Hepatocyte (in vitro differentiated cells): Measurements from ENCODE around the gene RNF121. TPM values are rescaled to one million over a fixed set of nuclear protein-coding genes. Genes with fewer than 3 reads are reported as not detected.

Experiments used
- DNase-seq: peaks from one replicate; pipeline ENCODE4 v3.0.0-alpha.2; 2016; ENCODE audit warnings: low spot score
- H2AFZ ChIP-seq: fragments of 200-600 bp; sonication (generic); 2 replicates; pipeline ENCODE4 v1.6.0; 2016; ENCODE audit warnings: antibody characterized with exemption, mild to moderate bottlenecking
- H3K27ac ChIP-seq: fragments of 200-600 bp; sonication (generic); 2 replicates; pipeline ENCODE4 v1.5.1; 2016; ENCODE audit warnings: mild to moderate bottlenecking
- H3K27me3 ChIP-seq: fragments of 200-600 bp; sonication (generic); 2 replicates; pipeline ENCODE4 v1.6.1; 2016
- H3K36me3 ChIP-seq: fragments of 200-600 bp; sonication (generic); replicated peaks from 2 replicates; pipeline ENCODE4 v1.5.1; 2016; ENCODE audit warnings: low read depth; ENCODE audit not compliant: insufficient read depth
- H3K4me1 ChIP-seq: fragments of 200-600 bp; sonication (generic); 2 replicates; pipeline ENCODE4 v1.5.1; 2016; ENCODE audit warnings: mild to moderate bottlenecking, moderate library complexity; ENCODE audit not compliant: insufficient read depth
- H3K4me2 ChIP-seq: fragments of 200-600 bp; sonication (generic); 2 replicates; pipeline ENCODE4 v1.6.0; 2016
- H3K4me3 ChIP-seq: fragments of 200-600 bp; sonication (generic); 2 replicates; pipeline ENCODE4 v1.5.1; 2016; ENCODE audit warnings: mild to moderate bottlenecking
- H3K79me2 ChIP-seq: fragments of 200-600 bp; sonication (generic); 2 replicates; pipeline ENCODE4 v1.6.0; 2017; ENCODE audit warnings: mild to moderate bottlenecking
- H3K9me2 ChIP-seq: fragments of 200-600 bp; sonication (generic); replicated peaks from 2 replicates; pipeline ENCODE4 v1.6.0; 2017; ENCODE audit warnings: mild to moderate bottlenecking; ENCODE audit not compliant: insufficient read depth
- H3K9me3 ChIP-seq: fragments of 200-600 bp; sonication (generic); 2 replicates; pipeline ENCODE4 v1.5.1; 2016; ENCODE audit warnings: low read depth, mild to moderate bottlenecking
- H4K20me1 ChIP-seq: fragments of 200-600 bp; sonication (generic); 2 replicates; pipeline ENCODE4 v1.6.0; 2016; ENCODE audit warnings: mild to moderate bottlenecking; ENCODE audit not compliant: insufficient read depth, poor library complexity, severe bottlenecking
- EZH2 ChIP-seq: fragments of 200-600 bp; sonication (generic); IDR thresholded peaks from 2 replicates; pipeline ENCODE4 v1.6.1; 2016; ENCODE audit warnings: antibody characterized with exemption, mild to moderate bottlenecking, borderline replicate concordance
- EZH2phosphoT487 ChIP-seq: fragments of 200-600 bp; sonication (generic); IDR thresholded peaks from one replicate; pipeline ENCODE4 v1.6.1; 2018; ENCODE audit warnings: antibody characterized with exemption, mild to moderate bottlenecking, low read depth, moderate library complexity; ENCODE audit not compliant: unreplicated experiment, severe bottlenecking
- WGBS: methylation state at CpG from one replicate; pipeline ENCODE4 v1.1.6; 2016; ENCODE audit warnings: low lambda C conversion rate; ENCODE audit errors: missing lambda C conversion rate; 5-methylcytosine and 5-hydroxymethylcytosine counted together
- polyA plus RNA-seq: library from polyadenylated mRNA; unstranded; fragments of >200 nt; fragmentation: Nextera tagmentation; extraction: Ambion mirVana; gene quantifications from 2 replicates; pipeline ENCODE4 v1.2.1, GENCODE V29; 2016
- total RNA-seq: library from RNA; depleted of rRNA; stranded (reverse); fragments of >200 nt; gene quantifications from 2 replicates; pipeline ENCODE4 v1.2.3, GENCODE V29; 2014
- TF ChIP-seq, protein P1 (sequence below): fragments of 200-600 bp; sonication (generic); IDR thresholded peaks from 2 replicates; pipeline ENCODE4 v1.5.1; 2016; ENCODE audit warnings: antibody characterized with exemption, mild to moderate bottlenecking; ENCODE audit not compliant: poor library complexity

Gene RNF121
- total and polyA plus RNA-seq, 2 experiments from 2014 or later = 26.5 to 29.4 TPM

DNA sequence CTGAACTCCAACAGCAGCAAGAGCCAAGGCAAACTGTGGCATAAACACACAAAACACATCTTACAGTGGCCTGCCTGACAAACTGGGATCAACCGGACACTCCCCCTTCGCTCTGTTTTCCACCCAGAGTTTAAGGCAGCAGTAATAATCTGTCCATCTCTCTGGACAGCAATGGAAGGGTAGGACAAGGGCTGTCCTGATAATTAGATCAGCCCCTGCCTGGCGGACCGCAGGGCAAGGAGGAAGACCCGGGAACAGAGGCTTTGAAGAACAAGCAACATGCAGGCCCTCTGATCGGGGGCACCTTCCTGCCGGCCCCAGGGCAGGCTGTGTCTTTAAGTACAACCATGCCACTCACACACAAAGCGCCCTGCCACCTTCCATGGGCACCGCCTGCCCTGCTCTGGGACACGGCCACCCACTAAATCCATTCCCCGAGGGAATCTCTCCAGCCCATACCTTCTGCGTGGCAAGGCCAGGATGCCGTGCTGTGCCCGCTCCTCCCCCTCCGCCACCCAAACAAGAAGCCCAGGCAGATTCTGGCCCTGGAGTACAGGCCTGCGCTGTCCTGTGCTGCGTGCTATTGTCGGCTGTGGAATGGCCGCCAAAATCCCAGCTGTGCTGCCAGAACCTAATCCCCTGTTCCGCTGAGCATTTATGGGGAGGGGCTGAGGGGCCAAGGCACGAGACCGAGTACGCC is 112.7 kb downstream of the RNF121 start:
- peak overlapping the region; percentile 99 for H3K27ac ChIP-seq
- H4K20me1 ChIP-seq = peaks cover 19% of the 10 kb centered on the region
- no peaks in the 10 kb centered on the region for H3K27me3 ChIP-seq
- no peaks in the 10 kb centered on the region for H3K9me2 ChIP-seq
- H3K79me2 ChIP-seq = peaks cover 79% of the 10 kb centered on the region
- peak; percentile 82 for DNase-seq
- H3K36me3 ChIP-seq = no peaks in the 10 kb centered on the region
- WGBS = 13% methylated on average over 23 of the region's 23 CpGs
- peak overlapping the region; percentile 47 for H2AFZ ChIP-seq
- no peaks in the 10 kb centered on the region for H3K9me3 ChIP-seq
- peak overlapping the region; percentile 95 for H3K4me2 ChIP-seq
- TF ChIP-seq EZH2 (no peak), EZH2phosphoT487 (no peak)
- TF ChIP-seq, protein P1, sequence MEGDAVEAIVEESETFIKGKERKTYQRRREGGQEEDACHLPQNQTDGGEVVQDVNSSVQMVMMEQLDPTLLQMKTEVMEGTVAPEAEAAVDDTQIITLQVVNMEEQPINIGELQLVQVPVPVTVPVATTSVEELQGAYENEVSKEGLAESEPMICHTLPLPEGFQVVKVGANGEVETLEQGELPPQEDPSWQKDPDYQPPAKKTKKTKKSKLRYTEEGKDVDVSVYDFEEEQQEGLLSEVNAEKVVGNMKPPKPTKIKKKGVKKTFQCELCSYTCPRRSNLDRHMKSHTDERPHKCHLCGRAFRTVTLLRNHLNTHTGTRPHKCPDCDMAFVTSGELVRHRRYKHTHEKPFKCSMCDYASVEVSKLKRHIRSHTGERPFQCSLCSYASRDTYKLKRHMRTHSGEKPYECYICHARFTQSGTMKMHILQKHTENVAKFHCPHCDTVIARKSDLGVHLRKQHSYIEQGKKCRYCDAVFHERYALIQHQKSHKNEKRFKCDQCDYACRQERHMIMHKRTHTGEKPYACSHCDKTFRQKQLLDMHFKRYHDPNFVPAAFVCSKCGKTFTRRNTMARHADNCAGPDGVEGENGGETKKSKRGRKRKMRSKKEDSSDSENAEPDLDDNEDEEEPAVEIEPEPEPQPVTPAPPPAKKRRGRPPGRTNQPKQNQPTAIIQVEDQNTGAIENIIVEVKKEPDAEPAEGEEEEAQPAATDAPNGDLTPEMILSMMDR = no peak
- H3K4me1 ChIP-seq = peaks cover 31% of the 10 kb centered on the region
- peak overlapping the region; percentile 51 for H3K4me3 ChIP-seq

DNA sequence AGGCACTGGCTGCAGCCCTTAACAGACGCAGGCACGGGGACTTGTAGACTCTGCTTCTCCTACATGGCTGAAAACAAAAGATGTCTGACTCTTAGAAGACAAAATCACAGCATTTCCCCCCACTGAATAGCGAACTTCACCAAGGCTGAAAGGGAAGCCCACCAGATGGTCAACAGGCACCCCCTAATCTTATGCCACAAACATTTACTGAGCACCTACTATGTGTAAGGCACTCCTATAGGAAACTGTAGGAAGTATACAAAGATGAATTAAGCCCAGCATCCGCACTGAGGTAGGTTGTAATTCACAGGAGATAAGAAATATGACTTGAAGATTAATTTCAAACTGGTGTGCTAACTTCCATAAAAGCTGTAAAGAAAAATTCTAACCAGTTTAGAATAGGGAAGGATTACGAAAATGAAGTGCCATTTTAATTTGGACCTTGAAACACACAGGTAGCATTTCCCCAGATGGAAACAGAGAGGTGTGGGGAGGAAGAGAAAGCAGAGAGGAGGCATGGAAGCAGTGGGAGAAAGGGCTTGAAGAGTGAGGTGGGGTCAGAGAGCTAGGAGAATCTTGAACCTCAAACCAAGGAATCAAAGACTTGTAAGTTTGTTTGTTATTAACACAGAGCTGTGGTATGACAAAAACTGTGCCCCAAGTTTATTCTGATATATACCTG is 113.4 kb downstream of the RNF121 start:
- 41% methylated on average over 5 of the region's 5 CpGs for WGBS
- peak overlapping the region; percentile 47 for H2AFZ ChIP-seq

DNA sequence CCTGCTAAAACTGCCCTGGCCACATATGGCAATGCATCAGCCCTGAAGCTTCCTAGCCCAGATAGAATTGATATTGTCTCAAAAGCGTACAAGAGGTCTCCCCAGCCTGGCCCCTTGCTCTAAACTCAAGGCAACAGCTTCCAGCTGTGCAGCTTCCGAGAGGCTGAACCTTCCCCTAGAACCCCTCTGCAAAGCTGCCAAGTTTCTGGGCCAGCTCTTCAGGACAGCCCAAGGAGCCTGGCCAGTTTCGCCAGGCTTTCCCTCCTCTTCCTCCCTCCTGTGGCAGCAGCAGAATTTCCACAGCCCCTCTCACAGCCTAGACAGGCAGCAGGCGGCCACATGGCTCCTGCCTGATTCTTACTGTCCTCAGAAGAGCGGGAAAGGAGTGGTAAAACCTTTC is 117.0 kb downstream of the RNF121 start:
- H3K4me3 ChIP-seq = no peak overlapping the region
- peak; percentile 31 for DNase-seq
- H3K4me1 ChIP-seq = peaks cover 14% of the 10 kb centered on the region
- no peaks in the 10 kb centered on the region for H3K9me3 ChIP-seq
- peak overlapping the region; percentile 55 for H3K27ac ChIP-seq
- no peaks in the 10 kb centered on the region for H3K9me2 ChIP-seq
- peaks cover 66% of the 10 kb centered on the region for H3K79me2 ChIP-seq
- H3K27me3 ChIP-seq = no peaks in the 10 kb centered on the region
- no peak overlapping the region for H2AFZ ChIP-seq
- no peak overlapping the region for H3K4me2 ChIP-seq
- no peaks in the 10 kb centered on the region for H3K36me3 ChIP-seq
- WGBS = 81% methylated on average over 5 of the region's 5 CpGs
- TF ChIP-seq, protein P1 = no peak
- no peak for TF ChIP-seq EZH2
- no peak for TF ChIP-seq EZH2phosphoT487
- H4K20me1 ChIP-seq = no peaks in the 10 kb centered on the region

More for the DNA sequence above, 113.4 kb downstream of the RNF121 start:
- Histone ChIP-seq H3K4me1 (peaks cover 25% of the 10 kb centered on the region), H3K27ac (peak overlapping the region; percentile 99), H3K36me3 (no peaks in the 10 kb centered on the region), H3K9me2 (no peaks in the 10 kb centered on the region), H4K20me1 (peaks cover 12% of the 10 kb centered on the region), H3K79me2 (peaks cover 79% of the 10 kb centered on the region), H3K9me3 (no peaks in the 10 kb centered on the region), H3K27me3 (no peaks in the 10 kb centered on the region), H3K4me3 (no peak overlapping the region), H3K4me2 (peak overlapping the region; percentile 95)
- DNase-seq = no peak
- TF ChIP-seq, protein P1 = no peak
- TF ChIP-seq EZH2 = no peak
- no peak for TF ChIP-seq EZH2phosphoT487

Other genes with a start within 250 kb of the RNF121 start
- not detected in 2 replicates for gene DEFB108B, start 95.8 kb upstream of the RNF121 start, total RNA-seq
- gene DEFB108B, start 95.8 kb upstream of the RNF121 start, polyA plus RNA-seq = not detected in 2 replicates
- not detected in 2 replicates for gene DEFB131B, start 50.6 kb upstream of the RNF121 start, total RNA-seq
- gene DEFB131B, start 50.6 kb upstream of the RNF121 start, polyA plus RNA-seq = not detected in 2 replicates
- 5.9 and 9.7 TPM in 2 replicates for gene XNDC1N, start 452 bp upstream of the RNF121 start, total RNA-seq
- gene XNDC1N, start 452 bp upstream of the RNF121 start, polyA plus RNA-seq = 1.6 and 7.1 TPM in 2 replicates
- 2.4 and 2.8 TPM in 2 replicates for gene IL18BP, start 69.9 kb downstream of the RNF121 start, total RNA-seq
- 2.2 and 2.6 TPM in 2 replicates for gene IL18BP, start 69.9 kb downstream of the RNF121 start, polyA plus RNA-seq
- gene NUMA1, start 151.5 kb downstream of the RNF121 start, total RNA-seq = 129 and 140 TPM in 2 replicates
- gene NUMA1, start 151.5 kb downstream of the RNF121 start, polyA plus RNA-seq = 103 and 116 TPM in 2 replicates
- gene LRRC51, start 151.8 kb downstream of the RNF121 start, total RNA-seq = 2.1 and 4.5 TPM in 2 replicates
- gene LRRC51, start 151.8 kb downstream of the RNF121 start, polyA plus RNA-seq = 3.7 and 7.8 TPM in 2 replicates
- gene LAMTOR1, start 174.3 kb downstream of the RNF121 start, total RNA-seq = 109 and 147 TPM in 2 replicates
- gene LAMTOR1, start 174.3 kb downstream of the RNF121 start, polyA plus RNA-seq = 164 and 181 TPM in 2 replicates
- not detected in 2 replicates for gene TOMT, start 176.9 kb downstream of the RNF121 start, total RNA-seq
- gene TOMT, start 176.9 kb downstream of the RNF121 start, polyA plus RNA-seq = not detected in 2 replicates
- gene ANAPC15, start 183.6 kb downstream of the RNF121 start, total RNA-seq = 17.6 and 21.6 TPM in 2 replicates
- 42.5 and 43.7 TPM in 2 replicates for gene ANAPC15, start 183.6 kb downstream of the RNF121 start, polyA plus RNA-seq
- gene FOLR3, start 206.7 kb downstream of the RNF121 start, total RNA-seq = not detected in 2 replicates
- gene FOLR3, start 206.7 kb downstream of the RNF121 start, polyA plus RNA-seq = not detected in 2 replicates